Fibroblast of pulmonary artery (primary cell): ENCODE data around the gene CLEC18C.
"Not testable (repeated sequence)": the region's sequence is repeated elsewhere in the genome, so short reads cannot be mapped to it uniquely, and the experiment has no call there.

Source experiments
- DNase-seq: peaks from one replicate; pipeline ENCODE4 v3.0.0-alpha.2; 2010; ENCODE audit warnings: low read depth
- H3K4me3 ChIP-seq: replicated peaks from 2 replicates; pipeline ENCODE4 v1.5.1; 2011; ENCODE audit warnings: low read depth, mild to moderate bottlenecking, control low read depth, low read length, moderate library complexity

CLEC18C gene

DNA sequence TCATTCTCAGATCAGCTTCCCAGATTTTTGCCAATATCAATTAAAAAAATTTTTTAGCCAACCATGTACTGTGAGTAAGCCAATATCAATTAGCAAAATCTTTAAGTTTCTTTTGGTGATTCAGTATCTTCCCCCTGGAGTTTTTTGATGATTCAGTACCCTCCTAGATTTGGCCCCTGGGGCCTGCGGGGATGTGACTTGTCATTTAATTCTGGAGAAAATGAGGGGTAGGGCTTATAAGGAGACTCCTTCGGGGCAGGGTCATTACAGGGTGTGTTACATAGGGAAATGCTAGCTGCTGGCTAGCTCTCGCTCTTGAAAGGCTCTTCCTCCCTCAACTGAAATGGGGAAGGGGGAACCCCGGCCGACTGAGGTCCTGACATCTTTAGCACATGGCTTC lies 17.0 kb downstream of the CLEC18C start:
- H3K4me3 ChIP-seq, result not testable (repeated sequence)

DNA sequence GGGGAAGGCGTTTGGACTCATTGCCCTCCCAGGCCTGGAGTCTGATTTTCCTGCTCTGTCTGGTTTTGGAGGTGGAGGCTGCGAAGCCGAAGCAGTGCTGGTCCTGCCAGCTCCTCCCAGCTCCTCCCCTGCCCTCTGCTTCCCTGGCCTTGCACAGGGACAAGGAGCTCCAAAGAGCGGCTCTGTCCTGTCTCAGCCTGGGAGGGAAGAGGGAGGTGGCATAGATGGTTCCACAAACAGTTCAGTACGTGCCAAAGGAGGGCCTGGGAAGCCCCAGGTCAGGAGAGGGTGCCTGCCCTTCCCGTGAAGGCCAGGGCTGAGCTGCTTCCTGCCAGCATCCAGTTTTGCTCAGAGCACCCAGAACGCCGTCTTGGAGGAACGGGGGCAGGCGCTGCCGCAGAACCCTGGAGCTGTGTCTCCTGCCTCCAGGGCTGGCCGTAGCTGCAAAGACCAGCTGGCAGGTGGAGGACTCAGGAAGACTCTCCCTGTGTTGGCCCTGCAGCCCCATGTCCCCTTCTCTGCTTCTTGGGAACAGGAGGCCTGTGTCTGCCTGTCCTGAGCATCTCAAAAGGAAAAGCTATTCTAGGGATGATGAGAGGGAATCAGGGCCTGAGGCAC lies 23.2 kb downstream of the CLEC18C start:
- H3K4me3 ChIP-seq, DNase-seq: not testable (repeated sequence)

More for the DNA sequence above, 17.0 kb downstream of the CLEC18C start:
- DNase-seq, result not testable (repeated sequence)

DNA sequence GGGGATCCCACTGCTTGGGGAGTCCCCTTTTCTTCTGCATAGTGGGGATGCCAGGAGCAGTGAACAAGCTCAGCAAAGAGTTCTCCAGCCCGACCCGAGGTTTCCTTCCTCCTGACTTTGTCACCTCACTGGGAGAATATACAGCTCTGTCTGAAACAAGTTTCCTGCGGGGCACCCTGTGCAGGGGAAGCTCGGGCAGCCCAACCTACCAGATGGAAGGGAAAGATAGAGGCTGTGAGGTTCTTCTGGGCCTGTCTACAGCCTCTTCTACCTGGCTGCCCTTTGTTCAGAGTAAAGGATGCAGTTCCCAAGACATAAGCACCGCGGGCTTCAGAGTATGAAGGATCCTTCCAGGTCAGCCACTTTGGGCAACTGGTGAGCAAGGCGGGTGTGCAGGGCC lies 24.0 kb downstream of the CLEC18C start:
- DNase-seq, H3K4me3 ChIP-seq: not testable (repeated sequence)

DNA sequence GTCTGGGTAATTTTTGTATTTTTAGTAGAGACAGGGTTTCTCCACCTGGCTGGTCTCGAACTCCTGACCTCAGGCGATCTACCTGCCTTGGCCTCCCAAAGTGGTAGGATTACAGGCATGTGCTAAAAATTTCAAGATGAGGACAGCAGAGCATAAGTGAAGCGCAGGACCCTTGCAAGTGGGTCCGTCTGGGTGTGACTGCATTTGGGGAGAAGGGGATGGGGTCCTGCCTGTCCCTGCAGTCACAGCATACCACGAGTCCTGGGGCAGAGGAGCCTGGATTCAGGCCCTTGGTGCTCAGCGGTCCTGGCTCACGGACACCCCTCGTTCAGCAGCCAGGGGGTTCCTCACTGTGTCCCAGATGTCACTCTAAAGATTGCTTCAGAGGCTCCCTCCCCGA lies 24.6 kb downstream of the CLEC18C start:
- not testable (repeated sequence) for DNase-seq, H3K4me3 ChIP-seq

DNA sequence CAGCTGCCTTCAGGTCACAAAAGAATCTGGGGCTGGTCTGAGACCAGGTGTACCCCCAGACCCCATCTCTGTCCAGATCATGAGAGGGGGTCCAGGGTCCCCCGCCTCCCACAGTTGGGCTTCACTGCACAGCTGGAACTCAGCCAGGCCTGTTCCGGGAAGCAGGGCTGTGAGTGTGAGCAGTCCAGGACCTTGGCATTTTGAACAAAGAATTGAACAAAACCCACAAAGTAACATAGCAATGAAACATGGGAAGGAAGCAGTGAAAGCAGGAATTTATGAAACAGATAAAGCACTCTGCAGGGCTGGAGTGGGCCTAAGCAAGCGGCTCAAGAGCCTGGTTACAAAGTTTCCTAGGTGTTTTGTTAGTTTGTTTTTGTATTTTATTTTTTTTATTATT lies 25.1 kb downstream of the CLEC18C start:
- peak; percentile 51 for DNase-seq
- not testable (repeated sequence) for H3K4me3 ChIP-seq

DNA sequence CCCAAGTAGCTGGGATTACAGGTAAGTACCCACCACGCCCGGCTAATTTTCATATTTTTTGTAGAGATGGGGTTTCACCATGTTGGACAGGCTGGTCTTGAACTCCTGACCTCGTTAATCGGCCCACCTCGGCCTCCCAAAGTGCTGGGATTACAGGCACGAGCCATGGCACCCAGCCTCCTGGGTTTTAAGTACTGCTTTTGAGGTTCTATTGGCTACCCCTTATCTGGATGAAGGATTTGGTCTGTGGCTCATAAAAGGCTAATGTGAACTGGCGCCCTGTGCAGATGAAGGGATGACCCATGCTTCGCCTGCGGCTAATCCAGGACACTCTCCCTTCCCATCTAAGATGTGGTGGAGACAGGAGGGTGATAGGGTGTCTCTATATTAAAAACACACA lies 25.6 kb downstream of the CLEC18C start:
- H3K4me3 ChIP-seq, DNase-seq: not testable (repeated sequence)

DNA sequence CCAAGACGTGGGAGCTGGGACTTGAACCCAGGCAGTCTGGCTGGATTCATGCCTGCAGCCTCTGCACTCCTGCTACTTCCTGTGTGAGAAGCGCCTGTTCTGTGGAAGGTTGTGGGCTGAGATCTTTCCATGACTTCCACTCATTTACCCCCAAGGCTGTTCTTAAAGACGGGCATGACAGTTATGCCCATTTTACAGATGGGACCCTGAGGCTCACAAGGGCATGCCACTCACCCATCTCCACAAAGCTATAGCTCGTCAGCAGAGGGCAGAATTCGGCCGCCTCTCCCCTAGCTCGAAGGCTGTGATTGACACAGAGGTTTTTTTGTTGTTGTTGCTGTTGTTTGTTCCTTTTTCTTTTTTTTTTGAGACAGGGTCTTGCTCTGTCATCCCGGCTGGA lies 26.5 kb downstream of the CLEC18C start:
- not testable (repeated sequence) for DNase-seq

DNA sequence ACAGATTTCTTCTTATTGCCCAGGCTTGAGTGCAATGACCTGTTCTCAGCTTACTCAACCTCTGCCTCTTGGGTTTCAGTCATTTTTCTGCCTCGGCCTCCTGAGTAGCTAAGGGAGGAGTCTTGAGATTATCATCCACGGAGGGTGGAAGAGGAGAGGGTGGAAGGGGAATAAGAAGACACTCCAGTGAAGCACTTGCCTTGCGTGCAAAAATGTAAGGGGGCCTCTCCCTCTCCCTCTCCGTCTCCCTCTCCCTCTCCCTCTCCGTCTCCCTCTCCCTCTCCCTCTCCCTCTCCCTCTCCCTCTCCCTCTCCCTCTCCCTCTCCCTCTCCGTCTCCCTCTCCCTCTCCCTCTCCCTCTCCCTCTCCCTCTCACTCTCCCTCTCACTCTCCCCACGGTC lies 29.9 kb downstream of the CLEC18C start:
- not testable (repeated sequence) for DNase-seq, H3K4me3 ChIP-seq

More for the DNA sequence above, 26.5 kb downstream of the CLEC18C start:
- not testable (repeated sequence) for H3K4me3 ChIP-seq

DNA sequence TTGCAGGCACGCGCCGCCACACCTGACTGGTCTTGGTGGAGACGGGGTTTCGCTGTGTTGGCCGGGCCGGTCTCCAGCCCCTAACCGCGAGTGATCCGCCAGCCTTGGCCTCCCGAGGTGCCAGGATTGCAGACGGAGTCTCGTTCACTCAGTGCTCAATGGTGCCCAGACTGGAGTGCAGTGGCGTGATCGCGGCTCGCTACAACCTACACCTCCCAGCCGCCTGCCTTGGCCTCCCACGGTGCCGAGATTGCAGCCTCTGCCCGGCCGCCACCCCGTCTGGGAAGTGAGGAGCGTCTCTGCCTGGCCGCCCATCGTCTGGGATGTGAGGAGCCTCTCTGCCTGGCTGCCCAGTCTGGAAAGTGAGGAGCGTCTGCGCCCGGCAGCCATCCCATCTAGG lies 30.4 kb downstream of the CLEC18C start:
- DNase-seq, H3K4me3 ChIP-seq: not testable (repeated sequence)

DNA sequence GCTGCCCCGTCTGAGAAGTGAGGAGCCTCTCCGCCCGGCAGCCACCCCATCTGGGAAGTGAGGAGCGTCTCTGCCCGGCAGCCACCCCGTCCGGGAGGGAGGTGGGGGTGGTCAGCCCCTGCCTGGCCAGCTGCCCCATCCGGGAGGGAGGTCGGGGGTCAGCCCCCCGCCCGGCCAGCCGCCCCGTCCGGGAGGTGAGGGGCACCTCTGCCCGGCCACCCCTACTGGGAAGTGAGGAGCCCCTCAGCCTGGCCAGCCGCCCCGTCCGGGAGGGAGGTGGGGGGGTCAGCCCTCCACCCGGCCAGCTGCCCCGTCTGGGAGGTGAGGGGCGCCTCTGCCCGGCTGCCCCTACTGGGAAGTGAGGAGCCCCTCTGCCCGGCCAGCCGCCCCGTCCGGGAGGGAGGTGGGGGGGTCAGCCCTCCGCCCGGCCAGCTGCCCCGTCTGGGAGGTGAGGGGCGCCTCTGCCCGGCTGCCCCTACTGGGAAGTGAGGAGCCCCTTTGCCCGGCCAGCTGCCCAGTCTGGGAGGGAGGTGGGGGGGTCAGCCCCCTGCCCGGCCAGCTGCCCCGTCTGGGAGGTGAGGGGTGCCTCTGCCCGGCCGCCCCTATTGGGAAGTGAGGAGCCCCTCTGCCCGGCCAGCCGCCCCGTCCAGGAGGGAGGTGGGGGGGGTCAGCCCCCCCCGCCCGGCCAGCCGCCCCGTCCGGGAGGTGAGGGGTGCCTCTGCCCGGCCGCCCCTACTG lies 31.2 kb downstream of the CLEC18C start:
- DNase-seq, H3K4me3 ChIP-seq: not testable (repeated sequence)

DNA sequence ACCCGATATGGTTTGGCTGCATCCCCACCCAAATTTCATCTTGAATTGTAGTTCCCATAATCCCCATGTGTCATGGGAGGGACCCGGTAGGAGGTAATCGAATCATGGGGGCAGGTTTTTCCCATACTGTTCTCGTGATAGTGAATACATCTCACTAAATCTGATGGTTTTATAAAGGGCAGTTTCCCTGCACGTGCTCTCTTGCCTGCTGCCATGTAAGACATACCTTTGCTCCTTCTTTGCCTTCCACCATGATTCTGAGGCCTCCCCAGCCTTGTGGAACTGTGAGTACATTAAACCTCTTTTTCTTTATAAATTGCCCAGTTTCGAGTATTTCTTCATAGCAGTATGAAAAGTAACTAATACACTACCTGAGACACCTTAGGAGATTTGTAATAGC lies 32.8 kb downstream of the CLEC18C start:
- DNase-seq, H3K4me3 ChIP-seq: not testable (repeated sequence)

DNA sequence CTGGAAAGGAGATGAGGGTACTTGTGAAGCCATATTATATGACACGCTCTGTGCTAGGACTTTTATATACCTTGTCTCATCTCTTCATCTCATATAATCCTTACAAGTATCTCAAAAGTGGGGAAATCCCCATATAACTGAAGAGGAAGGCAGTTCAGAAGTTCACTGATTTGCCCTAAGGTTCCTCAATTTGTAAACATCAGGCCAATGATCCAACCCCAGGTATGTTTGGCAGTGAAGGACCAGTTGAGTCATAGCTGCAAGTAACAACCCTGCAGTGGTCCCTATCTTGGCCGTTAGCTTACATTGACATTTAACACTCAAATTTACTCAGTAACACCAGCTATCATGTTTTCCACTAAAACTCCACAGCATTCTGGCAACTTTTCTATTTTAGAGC lies 45.0 kb downstream of the CLEC18C start:
- not testable (repeated sequence) for DNase-seq, H3K4me3 ChIP-seq

DNA sequence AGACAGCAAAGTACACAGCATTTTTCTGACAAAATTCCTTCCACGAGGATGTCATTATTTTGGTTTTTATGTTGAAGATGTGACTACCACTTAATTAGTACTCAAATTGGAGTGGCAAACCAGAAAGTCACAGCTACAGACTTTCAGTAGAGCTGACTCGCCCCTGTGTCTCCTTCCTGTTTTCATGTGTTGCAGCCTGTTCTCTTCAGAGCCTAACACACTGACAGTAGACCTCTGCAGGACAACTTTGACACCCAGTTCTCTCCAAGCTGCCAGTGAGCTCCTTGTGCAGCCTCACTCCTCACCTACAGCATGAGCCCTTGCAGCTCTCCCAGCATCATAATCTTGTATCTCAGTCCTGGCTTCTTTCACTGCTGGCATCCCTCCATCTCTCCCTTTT lies 49.0 kb downstream of the CLEC18C start:
- H3K4me3 ChIP-seq, DNase-seq: not testable (repeated sequence)

DNA sequence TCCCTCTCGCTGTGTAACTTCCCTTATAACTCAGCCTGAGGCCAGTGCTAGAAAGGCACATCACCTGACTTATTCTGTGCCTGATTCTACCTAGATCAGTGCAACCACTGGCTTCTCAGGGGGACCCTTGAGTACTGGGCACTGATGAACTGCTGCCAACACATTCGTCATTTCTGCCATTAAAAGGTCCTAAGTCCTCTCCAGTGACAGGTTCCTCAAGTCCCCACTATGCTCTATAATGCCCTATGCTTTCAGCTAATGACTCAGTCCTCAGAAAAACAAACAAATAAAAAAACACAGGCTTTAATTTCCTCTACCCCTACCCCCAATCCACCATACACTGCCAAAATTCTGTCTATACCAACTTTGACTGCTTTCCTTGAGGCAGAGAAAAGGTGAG lies 49.6 kb downstream of the CLEC18C start:
- not testable (repeated sequence) for H3K4me3 ChIP-seq, DNase-seq

DNA sequence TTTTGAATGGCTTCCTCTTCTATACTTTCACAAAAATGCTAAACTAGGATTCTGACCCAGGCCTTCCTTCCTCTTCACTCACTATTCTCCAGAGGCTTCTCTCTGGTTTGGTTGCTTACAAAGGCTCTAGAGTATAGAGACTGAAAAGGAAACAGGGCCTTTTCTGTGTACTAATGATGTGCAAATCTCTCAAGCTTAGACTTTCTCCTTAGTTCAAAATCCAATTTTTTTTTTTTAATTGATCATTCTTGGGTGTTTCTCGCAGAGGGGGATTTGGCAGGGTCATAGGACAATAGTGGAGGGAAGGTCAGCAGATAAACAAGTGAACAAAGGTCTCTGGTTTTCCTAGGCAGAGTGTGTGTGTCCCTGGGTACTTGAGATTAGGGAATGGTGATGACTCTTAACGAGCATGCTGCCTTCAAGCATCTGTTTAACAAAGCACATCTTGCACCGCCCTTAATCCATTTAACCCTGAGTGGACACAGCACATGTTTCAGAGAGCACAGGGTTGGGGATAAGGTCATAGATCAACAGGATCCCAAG lies 50.5 kb downstream of the CLEC18C start:
- not testable (repeated sequence) for DNase-seq, H3K4me3 ChIP-seq

DNA sequence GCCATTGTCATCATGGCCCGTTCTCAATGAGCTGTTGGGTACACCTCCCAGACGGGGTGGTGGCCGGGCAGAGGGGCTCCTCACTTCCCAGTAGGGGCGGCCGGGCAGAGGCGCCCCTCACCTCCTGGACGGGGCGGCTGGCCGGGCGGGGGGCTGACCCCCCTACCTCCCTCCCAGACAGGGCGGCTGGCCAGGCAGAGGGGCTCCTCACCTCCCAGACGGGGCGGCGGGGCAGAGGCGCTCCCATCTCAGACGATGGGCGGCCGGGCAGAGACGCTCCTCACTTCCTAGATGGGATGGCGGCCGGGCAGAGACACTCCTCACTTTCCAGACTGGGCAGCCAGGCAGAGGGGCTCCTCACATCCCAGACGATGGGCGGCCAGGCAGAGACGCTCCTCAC lies 51.1 kb downstream of the CLEC18C start:
- not testable (repeated sequence) for DNase-seq, H3K4me3 ChIP-seq

DNA sequence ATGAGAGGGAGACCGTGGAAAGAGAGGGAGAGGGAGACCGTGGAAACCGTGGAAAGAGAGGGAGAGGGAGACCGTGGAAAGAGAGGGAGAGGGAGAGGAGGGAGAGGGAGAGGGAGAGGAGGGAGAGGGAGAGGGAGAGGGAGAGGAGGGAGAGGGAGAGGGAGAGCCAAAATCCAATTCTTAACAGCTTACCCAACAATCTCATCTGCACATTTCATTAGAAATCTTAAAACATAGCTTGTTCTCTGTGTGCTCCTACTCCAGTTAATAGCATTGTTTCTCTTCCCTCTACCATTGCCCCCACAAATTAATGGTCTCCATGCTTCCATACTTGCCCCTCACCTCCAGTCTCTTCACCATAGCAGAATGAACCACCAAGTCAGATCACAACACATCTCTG lies 51.8 kb downstream of the CLEC18C start:
- not testable (repeated sequence) for DNase-seq, H3K4me3 ChIP-seq

DNA sequence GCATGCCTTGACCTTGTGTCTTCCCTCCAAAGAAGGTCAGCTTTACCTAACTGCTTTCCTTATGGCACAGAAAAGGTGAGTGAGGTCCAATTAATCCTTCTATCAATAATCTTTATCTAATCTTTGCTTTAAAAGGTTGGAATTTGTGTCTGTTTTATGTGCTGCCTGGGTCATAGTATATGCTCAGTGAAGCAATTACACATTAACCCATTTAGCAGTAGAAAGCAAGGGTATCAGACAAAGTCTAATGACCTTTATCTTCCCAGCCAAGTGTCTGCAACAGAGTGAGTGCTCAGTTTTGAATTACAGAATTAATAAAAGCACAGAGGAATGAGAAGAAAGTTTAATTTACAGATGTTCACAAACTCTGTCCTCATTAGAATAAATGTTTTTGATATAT lies 52.4 kb downstream of the CLEC18C start:
- H3K4me3 ChIP-seq, DNase-seq: not testable (repeated sequence)

DNA sequence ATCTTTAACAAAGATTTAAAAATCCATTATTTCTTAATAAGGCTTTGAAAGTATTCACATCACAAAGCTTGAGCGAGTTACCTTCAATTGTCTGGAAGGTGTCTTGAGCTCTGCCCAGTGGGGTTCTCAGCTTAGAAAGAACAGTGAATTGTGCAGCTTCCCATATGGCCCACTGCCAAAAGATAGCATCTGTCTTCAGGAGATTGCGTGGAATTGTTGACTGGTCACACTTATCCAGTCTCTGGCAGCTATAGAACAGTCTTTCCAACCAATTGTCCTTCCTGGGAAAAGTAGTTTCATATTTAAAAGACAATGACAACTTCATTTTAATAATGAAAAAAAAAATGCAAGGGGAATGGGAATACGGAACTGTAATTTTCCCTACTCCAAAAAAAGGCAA lies 58.2 kb downstream of the CLEC18C start:
- H3K4me3 ChIP-seq, result not testable (repeated sequence)
- peak; percentile 22 for DNase-seq
